Measurements from ENCODE around the gene PRCC.

GRCh38 chr1:156809711-156810366, 42.5 kb downstream of the PRCC start:
- TF ChIP-seq FOXM1 (IDR thresholded peaks at IDR 0.05; ENCODE audit: borderline replicate concordance): no peak
- TF ChIP-seq NFRKB (IDR thresholded peaks at IDR 0.05): no peak
- no peak for TF ChIP-seq SP1 (IDR thresholded peaks at IDR 0.05)
- TF ChIP-seq BHLHE40 (IDR thresholded peaks at IDR 0.05; ENCODE audit: borderline replicate concordance): no peak
- TF ChIP-seq TARDBP (IDR thresholded peaks at IDR 0.05): no peak
- TF ChIP-seq FOXK2 (IDR thresholded peaks at IDR 0.05): no peak
- TF ChIP-seq ARNT (IDR thresholded peaks at IDR 0.05): no peak
- no peak for TF ChIP-seq CTBP1 (IDR thresholded peaks at IDR 0.05; ENCODE audit: borderline replicate concordance)
- no peak for TF ChIP-seq SUZ12 (IDR thresholded peaks at IDR 0.05)
- TF ChIP-seq ELF4 (IDR thresholded peaks at IDR 0.05): no peak
- TF ChIP-seq, protein P1, sequence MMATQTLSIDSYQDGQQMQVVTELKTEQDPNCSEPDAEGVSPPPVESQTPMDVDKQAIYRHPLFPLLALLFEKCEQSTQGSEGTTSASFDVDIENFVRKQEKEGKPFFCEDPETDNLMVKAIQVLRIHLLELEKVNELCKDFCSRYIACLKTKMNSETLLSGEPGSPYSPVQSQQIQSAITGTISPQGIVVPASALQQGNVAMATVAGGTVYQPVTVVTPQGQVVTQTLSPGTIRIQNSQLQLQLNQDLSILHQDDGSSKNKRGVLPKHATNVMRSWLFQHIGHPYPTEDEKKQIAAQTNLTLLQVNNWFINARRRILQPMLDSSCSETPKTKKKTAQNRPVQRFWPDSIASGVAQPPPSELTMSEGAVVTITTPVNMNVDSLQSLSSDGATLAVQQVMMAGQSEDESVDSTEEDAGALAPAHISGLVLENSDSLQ (IDR thresholded peaks at IDR 0.05): no peak
- no peak for TF ChIP-seq FOXA1 (IDR thresholded peaks at IDR 0.05)
- no peak for TF ChIP-seq ZNF384 (IDR thresholded peaks at IDR 0.05)
